Stomach smooth muscle (tissue), 2 donors: ENCODE results near the gene FUT4.

Experiments
- H3K27ac ChIP-seq: one replicate; pipeline ENCODE4 v1.7.0; 2013; ENCODE audit warnings: mild to moderate bottlenecking, low read length, inconsistent platforms
- H3K27me3 ChIP-seq, 2 donors: one replicate each; pipeline ENCODE4 v1.7.0; 2013; ENCODE audit warnings: low read length in 2 of 2; ENCODE audit not compliant: insufficient read depth in 2 of 2, control insufficient read depth in 1 of 2
- H3K36me3 ChIP-seq, 2 donors: one replicate each; pipeline ENCODE4 v1.7.0; 2013; ENCODE audit warnings: low read length in 2 of 2; ENCODE audit not compliant: control insufficient read depth in 2 of 2, insufficient read depth in 2 of 2
- H3K4me1 ChIP-seq: one replicate; pipeline ENCODE4 v1.7.0; 2013; ENCODE audit warnings: low read length; ENCODE audit not compliant: control insufficient read depth, insufficient read depth
- H3K4me3 ChIP-seq, 2 donors: one replicate each; pipeline ENCODE4 v1.7.0; 2013; ENCODE audit warnings: low read length in 2 of 2
- H3K9ac ChIP-seq, 2 donors: one replicate each; pipeline ENCODE4 v1.7.0; 2013; ENCODE audit warnings: low read length in 2 of 2, mild to moderate bottlenecking in 1 of 2
- H3K9me3 ChIP-seq, 2 donors: one replicate each; pipeline ENCODE4 v1.7.0; 2013; ENCODE audit warnings: low read length in 2 of 2; ENCODE audit not compliant: control insufficient read depth in 2 of 2
- donor health status: healthy.
- donor health status: Pancreatic carcinoma.

FUT4 gene

GRCh38 chr11:94515398-94515797 is 28.3 kb upstream of the FUT4 start:
- H3K9ac ChIP-seq: no peak overlapping the region
- H3K36me3 ChIP-seq: no peaks in the 10 kb centered on the region
- no peaks in the 10 kb centered on the region for H3K9me3 ChIP-seq
- no peak overlapping the region for H3K27ac ChIP-seq
- H3K4me1 ChIP-seq: peaks cover 9% of the 10 kb centered on the region
- peaks cover 0 to 5% of the 10 kb centered on the region in 2 donors for H3K27me3 ChIP-seq
- no peak overlapping the region for H3K4me3 ChIP-seq

- Histone ChIP-seq H3K27me3 (peaks cover 0 to 5% of the 10 kb centered on the region in 2 donors), H3K4me3 (no peak overlapping the region), H3K9me3 (no peaks in the 10 kb centered on the region), H3K36me3 (no peaks in the 10 kb centered on the region), H3K9ac (no peak overlapping the region), H3K4me1 (peaks cover 9% of the 10 kb centered on the region), H3K27ac (no peak overlapping the region)
Observed at GRCh38 chr11:94516725-94517124, 27.0 kb upstream of the FUT4 start.

- no peak overlapping the region for H3K27ac ChIP-seq
- no peaks in the 10 kb centered on the region for H3K4me1 ChIP-seq
- no peak overlapping the region for H3K4me3 ChIP-seq
- no peak overlapping the region for H3K9ac ChIP-seq
- no peaks in the 10 kb centered on the region for H3K9me3 ChIP-seq
- H3K27me3 ChIP-seq: peaks cover 0 to 2% of the 10 kb centered on the region in 2 donors
- H3K36me3 ChIP-seq: no peaks in the 10 kb centered on the region
Observed at GRCh38 chr11:94518300-94518699, 25.4 kb upstream of the FUT4 start.

GRCh38 chr11:94519478-94520084 is 24.1 kb upstream of the FUT4 start:
- Histone ChIP-seq H3K4me1 (no peaks in the 10 kb centered on the region), H3K27me3 (no peaks in the 10 kb centered on the region), H3K9me3 (no peaks in the 10 kb centered on the region), H3K4me3 (no peak overlapping the region), H3K27ac (no peak overlapping the region), H3K36me3 (no peaks in the 10 kb centered on the region), H3K9ac (no peak overlapping the region)

GRCh38 chr11:94521684-94522083 is 22.0 kb upstream of the FUT4 start:
- Histone ChIP-seq H3K4me1 (no peaks in the 10 kb centered on the region), H3K36me3 (no peaks in the 10 kb centered on the region), H3K27ac (no peak overlapping the region), H3K9ac (no peak overlapping the region), H3K9me3 (no peaks in the 10 kb centered on the region), H3K4me3 (no peak overlapping the region), H3K27me3 (no peaks in the 10 kb centered on the region)

GRCh38 chr11:94524341-94524740 is 19.4 kb upstream of the FUT4 start:
- Histone ChIP-seq H3K36me3 (no peaks in the 10 kb centered on the region), H3K27ac (no peak overlapping the region), H3K9me3 (no peaks in the 10 kb centered on the region), H3K4me3 (no peak overlapping the region), H3K9ac (no peak overlapping the region), H3K4me1 (no peaks in the 10 kb centered on the region), H3K27me3 (no peaks in the 10 kb centered on the region)

- Histone ChIP-seq H3K36me3 (no peaks in the 10 kb centered on the region), H3K4me1 (no peaks in the 10 kb centered on the region), H3K9ac (no peak overlapping the region), H3K27me3 (no peaks in the 10 kb centered on the region), H3K27ac (no peak overlapping the region), H3K9me3 (no peaks in the 10 kb centered on the region), H3K4me3 (no peak overlapping the region)
Observed at GRCh38 chr11:94525546-94526324, 18.0 kb upstream of the FUT4 start.

- Histone ChIP-seq H3K9ac (no peak overlapping the region), H3K4me3 (no peak overlapping the region), H3K36me3 (no peaks in the 10 kb centered on the region), H3K9me3 (no peaks in the 10 kb centered on the region), H3K4me1 (no peaks in the 10 kb centered on the region), H3K27ac (no peak overlapping the region), H3K27me3 (no peaks in the 10 kb centered on the region)
Observed at GRCh38 chr11:94526645-94527438, 16.9 kb upstream of the FUT4 start.

GRCh38 chr11:94528551-94528950 is 15.2 kb upstream of the FUT4 start:
- Histone ChIP-seq H3K9ac (no peak overlapping the region), H3K27ac (no peak overlapping the region), H3K36me3 (no peaks in the 10 kb centered on the region), H3K4me1 (no peaks in the 10 kb centered on the region), H3K9me3 (no peaks in the 10 kb centered on the region), H3K4me3 (no peak overlapping the region), H3K27me3 (no peaks in the 10 kb centered on the region)

- H3K9me3 ChIP-seq: no peaks in the 10 kb centered on the region
- H3K9ac ChIP-seq: no peak overlapping the region
- no peak overlapping the region for H3K4me3 ChIP-seq
- no peaks in the 10 kb centered on the region for H3K4me1 ChIP-seq
- H3K27ac ChIP-seq: no peak overlapping the region
- H3K27me3 ChIP-seq: no peaks in the 10 kb centered on the region
- no peaks in the 10 kb centered on the region for H3K36me3 ChIP-seq
Observed at GRCh38 chr11:94532211-94532610, 11.5 kb upstream of the FUT4 start.
